Small intestine (tissue), 16 donors: Measurements from ENCODE around the gene VPS26A. TPM values are rescaled to one million over a fixed set of nuclear protein-coding genes. Genes with fewer than 3 reads are reported as not detected.

ENCODE experiments used
- DNase-seq, 2 donors: peaks; one replicate each; pipeline versions ENCODE4 v3.0.0 to v3.0.0-alpha.2; 2013
- FAIRE-seq: peaks from 2 replicates; lab custom pipeline; 2012; peaks lifted over from hg19 to GRCh38; lab: Jason Lieb, UNC
- H3K27ac ChIP-seq, 3 donors: one replicate each; pipeline ENCODE4 v1.5.1; 2013; ENCODE audit warnings: low read length in 2 of 3, mild to moderate bottlenecking in 2 of 3, control low read depth in 1 of 3, inconsistent platforms in 1 of 3, low read depth in 1 of 3, moderate library complexity in 1 of 3
- H3K27me3 ChIP-seq, 3 donors: one replicate each; pipeline ENCODE4 v1.6.1; 2013; ENCODE audit warnings: low read length in 3 of 3, inconsistent platforms in 1 of 3; ENCODE audit not compliant: control insufficient read depth in 3 of 3, insufficient read depth in 3 of 3
- H3K36me3 ChIP-seq, 3 donors: one replicate each; pipeline ENCODE4 v1.6.1; 2013; ENCODE audit warnings: low read length in 3 of 3, inconsistent platforms in 1 of 3, low read depth in 1 of 3, mild to moderate bottlenecking in 1 of 3, moderate library complexity in 1 of 3; ENCODE audit not compliant: control insufficient read depth in 3 of 3, insufficient read depth in 2 of 3
- H3K4me1 ChIP-seq, 3 donors: one replicate each; pipeline ENCODE4 v1.6.1; 2013; ENCODE audit warnings: low read length in 2 of 3, inconsistent platforms in 1 of 3, low read depth in 1 of 3, mild to moderate bottlenecking in 1 of 3, moderate library complexity in 1 of 3; ENCODE audit not compliant: control insufficient read depth in 3 of 3, insufficient read depth in 2 of 3
- H3K4me3 ChIP-seq, 3 donors: one replicate each; pipeline ENCODE4 v1.5.1; 2013; ENCODE audit warnings: low read length in 3 of 3, control low read depth in 1 of 3, inconsistent platforms in 1 of 3, low read depth in 1 of 3, mild to moderate bottlenecking in 1 of 3, moderate library complexity in 1 of 3
- H3K9me3 ChIP-seq, 2 donors: one replicate each; pipeline ENCODE4 v1.6.1; 2013; ENCODE audit warnings: low read depth in 1 of 2, low read length in 1 of 2; ENCODE audit not compliant: control insufficient read depth in 2 of 2, insufficient read depth in 1 of 2
- WGBS, 3 donors: extraction: QIAGEN DNeasy Blood & Tissue Kit; methylation state at CpG; one replicate each; pipeline ENCODE4 v1.1.7; 2013; 5-methylcytosine and 5-hydroxymethylcytosine counted together
- long read RNA-seq, 10 donors: transcript quantifications; one replicate each; lab custom pipeline, GENCODE V29; 2026
- polyA plus RNA-seq, 4 donors: library from polyadenylated mRNA; stranded (reverse) in 3 of 4; unstranded in 1 of 4; fragments of 200-250 nt in 3 of 4; fragments of 120-200 nt in 1 of 4; gene quantifications; one replicate each; pipeline versions ENCODE4 v1.2.1 to v1.2.3, GENCODE V29; 2013
- donor health status: healthy with polysubstance abuse.
- donor health status: control.
- donor health status: control.
- donor health status: Bipolar disorder and iron deficiency.
- donor health status: healthy.

The VPS26A gene
- polyA plus RNA-seq = 10 to 100 TPM; 34.0 to 58.2 (median 35.1) TPM
- long read RNA-seq, donor 1, transcript VPS26A-201 (9 exons, 2,697 nt) = major isoform, 32 of 65 reads
- long read RNA-seq, donor 1, partial matches to known transcripts = 33 of 65 reads
- long read RNA-seq, donor 1, other reads (novel, unspliced or antisense) = 0 of 65 reads
- long read RNA-seq, donor 2, transcript VPS26A-201 (9 exons, 2,697 nt) = major isoform, 5 of 13 reads
- long read RNA-seq, donor 2, partial matches to known transcripts = 8 of 13 reads
- long read RNA-seq, donor 2, other reads (novel, unspliced or antisense) = 0 of 13 reads
- long read RNA-seq, donor 3, partial matches to known transcripts = 12 of 16 reads
- long read RNA-seq, donor 3, other reads (novel, unspliced or antisense) = 0 of 16 reads
- long read RNA-seq, donor 4 = 0 reads
- long read RNA-seq, donor 5, partial matches to known transcripts = 5 of 9 reads
- long read RNA-seq, donor 5, other reads (novel, unspliced or antisense) = 0 of 9 reads
- long read RNA-seq, donor 6, transcript VPS26A-201 (9 exons, 2,697 nt) = major isoform, 22 of 35 reads
- long read RNA-seq, donor 6, partial matches to known transcripts = 13 of 35 reads
- long read RNA-seq, donor 6, other reads (novel, unspliced or antisense) = 0 of 35 reads
- long read RNA-seq, donor 7 = 0 reads
- long read RNA-seq, donor 8, partial matches to known transcripts = 0 of 3 reads
- long read RNA-seq, donor 8, other reads (novel, unspliced or antisense) = 0 of 3 reads
- long read RNA-seq, donor 9, partial matches to known transcripts = 0 of 2 reads
- long read RNA-seq, donor 9, other reads (novel, unspliced or antisense) = 0 of 2 reads
- long read RNA-seq, donor 10, transcript VPS26A-201 (9 exons, 2,697 nt) = major isoform, 11 of 39 reads
- long read RNA-seq, donor 10, partial matches to known transcripts = 28 of 39 reads
- long read RNA-seq, donor 10, other reads (novel, unspliced or antisense) = 0 of 39 reads

DNA sequence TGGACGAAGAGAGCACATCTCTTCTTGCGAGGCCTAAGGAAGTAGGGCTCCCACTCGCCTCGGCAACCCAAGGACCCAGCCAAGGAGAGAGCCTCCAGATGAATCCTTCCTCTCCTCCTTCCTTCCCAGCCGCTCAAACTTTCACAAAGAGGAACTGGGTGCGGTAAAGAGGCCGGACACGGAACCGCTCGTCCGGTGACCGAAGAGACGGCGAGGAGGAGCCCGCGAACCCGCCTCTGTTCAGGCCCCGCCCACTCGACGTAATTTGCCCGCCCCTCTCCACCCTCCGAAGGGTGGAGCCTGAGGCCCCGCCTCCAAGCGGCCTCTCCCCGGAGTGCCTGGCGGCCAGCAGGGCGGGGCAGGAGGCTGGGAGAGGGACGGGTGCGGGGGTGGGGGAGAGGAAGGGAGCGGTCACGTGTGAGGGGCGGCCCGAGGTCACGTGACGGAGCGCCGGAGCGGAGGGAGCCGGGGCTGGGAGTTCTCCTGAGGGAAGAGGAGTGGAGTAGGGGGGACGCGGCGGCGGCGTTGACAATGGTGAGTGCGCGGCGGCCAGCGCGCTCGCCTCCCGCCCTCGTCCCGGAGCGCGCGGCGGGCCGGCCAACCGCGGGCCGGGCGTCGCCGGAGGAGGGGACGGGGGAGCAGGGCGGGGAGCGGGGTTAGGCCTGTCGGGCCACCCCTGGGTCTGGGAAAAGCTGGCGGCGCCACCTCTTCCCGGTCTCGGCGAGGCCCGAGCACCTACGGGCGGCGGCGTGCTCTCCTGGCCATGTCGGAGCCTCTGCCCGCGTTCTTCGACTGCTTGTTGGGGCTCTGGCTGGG, at the start of gene VPS26A:
VPS26A (plus strand) TSS at position 432 of the 816 bp plus-strand sequence; CDS start at position 532, 100 bp downstream.
- FAIRE-seq (peak; percentile 65), DNase-seq (peak; percentile 99)
- Histone ChIP-seq H3K9me3 (no peaks in the 10 kb centered on the region), H3K4me1 (peaks cover 0 to 5% (median 0%) of the 10 kb centered on the region in 3 donors), H3K4me3 (peak within 1 kb of the TSS; percentile 80 to 98 (median 86)), H3K27ac (peak within 1 kb of the TSS; percentile 97 to 99 (median 98)), H3K27me3 (no peaks in the 10 kb centered on the region), H3K36me3 (peaks cover 0 to 2% (median 0%) of the 10 kb centered on the region in 3 donors)
- 0% methylated on average over 33 to 82 of the region's 82 CpGs for WGBS, 3 donors

DNA sequence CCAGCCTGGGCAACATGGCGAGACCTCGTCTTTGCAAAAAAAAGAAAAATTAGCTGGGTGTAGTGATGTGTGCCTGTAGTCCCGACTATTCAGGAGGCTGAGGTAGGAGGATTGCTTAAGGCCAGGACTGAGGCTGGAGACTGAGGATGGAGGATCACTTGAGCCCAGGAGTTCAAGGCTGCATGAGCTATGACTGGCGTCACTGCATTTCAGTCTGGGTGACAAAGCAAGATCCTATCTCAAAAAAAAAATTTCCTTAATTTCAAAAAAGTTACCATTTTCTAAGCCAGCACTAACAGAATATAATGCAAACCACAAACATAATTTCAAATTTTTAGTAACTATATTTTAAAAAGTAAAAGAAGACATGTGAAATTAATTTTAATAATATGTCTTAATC, 49.4 kb upstream of the VPS26A start:
- no peak overlapping the region for H3K4me3 ChIP-seq
- no peaks in the 10 kb centered on the region for H3K36me3 ChIP-seq
- no peaks in the 10 kb centered on the region for H3K9me3 ChIP-seq
- WGBS, 3 donors = 90 to 95% (median 91%) methylated on average over 4 of the region's 4 CpGs
- FAIRE-seq (no peak), DNase-seq (no peak)
- H3K4me1 ChIP-seq = no peaks in the 10 kb centered on the region
- H3K27me3 ChIP-seq = peaks cover 0 to 4% (median 0%) of the 10 kb centered on the region in 3 donors
- H3K27ac ChIP-seq = no peak overlapping the region

DNA sequence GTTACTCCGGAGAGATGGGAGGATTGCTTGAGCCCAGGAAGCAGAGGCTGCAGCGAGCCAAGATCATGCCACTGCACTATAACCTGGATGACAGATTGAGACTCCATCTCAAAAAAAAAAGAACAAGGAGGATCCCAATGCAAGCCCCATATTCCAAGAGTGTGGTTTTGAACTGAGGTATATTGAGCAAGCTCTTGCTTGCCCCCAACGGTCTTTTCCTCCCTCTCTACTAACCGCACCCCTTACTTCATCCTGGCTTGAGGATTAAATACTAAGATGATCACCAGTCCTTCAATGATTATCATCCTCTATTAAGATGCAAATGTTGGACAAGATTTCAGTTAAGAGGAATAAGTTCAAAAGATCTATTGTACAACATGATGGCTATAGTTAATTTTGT, 48.5 kb upstream of the VPS26A start:
- H3K36me3 ChIP-seq = no peaks in the 10 kb centered on the region
- H3K27ac ChIP-seq = no peak overlapping the region
- no peak for DNase-seq
- no peaks in the 10 kb centered on the region for H3K4me1 ChIP-seq
- no peaks in the 10 kb centered on the region for H3K9me3 ChIP-seq
- 80 to 88% (median 88%) methylated on average over 4 of the region's 4 CpGs for WGBS, 3 donors
- no peak overlapping the region for H3K4me3 ChIP-seq
- no peak for FAIRE-seq
- H3K27me3 ChIP-seq = peaks cover 0 to 4% (median 0%) of the 10 kb centered on the region in 3 donors

DNA sequence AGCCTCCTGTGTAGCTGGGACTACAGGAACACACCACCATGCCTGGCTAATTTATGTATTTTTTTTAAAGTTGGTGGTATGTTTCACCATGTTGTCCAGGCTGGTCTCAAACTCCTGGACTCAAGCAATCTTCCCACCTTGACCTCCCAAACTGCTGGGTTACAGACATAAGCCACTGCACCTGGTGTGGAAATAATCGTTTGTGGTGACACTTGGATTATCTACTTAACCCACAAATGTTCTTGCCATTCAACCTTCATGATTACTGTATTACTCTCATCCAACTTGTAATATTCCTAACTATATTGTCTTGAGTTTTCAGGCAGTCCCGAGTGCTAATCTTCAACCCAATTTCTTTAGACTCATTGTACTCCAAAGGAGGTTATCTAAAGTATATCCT, 45.7 kb upstream of the VPS26A start:
- Histone ChIP-seq H3K4me3 (no peak overlapping the region), H3K9me3 (no peaks in the 10 kb centered on the region), H3K27ac (no peak overlapping the region), H3K36me3 (no peaks in the 10 kb centered on the region), H3K27me3 (no peaks in the 10 kb centered on the region), H3K4me1 (no peaks in the 10 kb centered on the region)
- WGBS, 3 donors = 39 to 82% (median 58%) methylated on average over 2 of the region's 2 CpGs
- DNase-seq (no peak), FAIRE-seq (no peak)

DNA sequence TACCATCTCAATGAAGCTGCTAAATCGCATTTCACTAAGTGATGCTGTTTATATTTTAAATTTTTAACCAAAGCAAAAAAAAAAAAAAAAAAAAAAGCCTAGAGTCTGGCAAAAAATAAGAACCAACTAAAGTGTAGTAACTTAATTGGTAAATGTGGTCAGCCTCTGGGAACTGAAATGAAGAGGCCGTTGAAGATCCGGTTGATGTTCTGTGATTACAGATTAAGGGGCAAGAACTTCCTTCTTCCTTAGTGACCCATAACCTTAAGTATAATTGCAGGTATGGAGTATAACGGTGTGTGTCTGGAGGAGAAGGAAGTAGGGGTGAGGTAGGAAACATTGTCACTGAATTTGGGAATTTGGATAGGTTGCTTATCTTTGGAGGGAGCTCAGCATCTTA, 43.8 kb upstream of the VPS26A start:
- no peak for FAIRE-seq
- Histone ChIP-seq H3K36me3 (no peaks in the 10 kb centered on the region), H3K4me1 (no peaks in the 10 kb centered on the region), H3K9me3 (no peaks in the 10 kb centered on the region), H3K27ac (no peak overlapping the region), H3K4me3 (no peak overlapping the region), H3K27me3 (no peaks in the 10 kb centered on the region)
- 52 to 74% (median 62%) methylated on average over 4 of the region's 4 CpGs for WGBS, 3 donors
- no peak for DNase-seq

DNA sequence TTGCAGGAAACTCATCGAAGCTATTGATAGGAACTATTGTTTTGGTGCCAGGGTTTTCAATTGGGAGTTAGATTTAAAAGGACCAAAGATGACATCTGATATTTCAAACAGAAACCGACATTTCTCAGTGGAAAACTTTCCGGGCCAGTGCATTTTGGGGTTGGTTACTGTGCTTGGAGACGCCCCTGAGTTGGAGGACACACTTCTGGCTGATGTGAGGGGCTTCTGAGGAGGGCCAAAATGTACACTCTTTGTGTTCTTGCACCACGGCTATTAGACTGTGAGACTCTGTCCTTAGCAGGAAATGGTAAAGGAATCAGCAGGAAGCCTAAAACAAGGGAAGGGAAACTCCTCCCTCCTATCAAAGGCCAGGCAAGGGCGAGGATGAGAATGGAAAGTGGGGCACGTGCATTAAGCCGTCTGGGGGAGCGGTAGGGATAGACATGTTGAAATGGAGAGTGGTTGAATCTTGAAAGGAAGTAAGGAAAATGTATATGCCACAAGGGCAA, 37.9 kb upstream of the VPS26A start:
- DNase-seq = peak in 1 of 2 donors; percentile 34
- Histone ChIP-seq H3K9me3 (no peaks in the 10 kb centered on the region), H3K27me3 (no peaks in the 10 kb centered on the region), H3K27ac (peak overlapping the region in 1 of 3 donors; percentile 43), H3K4me3 (no peak overlapping the region), H3K4me1 (peaks cover 0 to 3% (median 0%) of the 10 kb centered on the region in 3 donors), H3K36me3 (no peaks in the 10 kb centered on the region)
- 23 to 38% (median 30%) methylated on average over 9 of the region's 9 CpGs for WGBS, 3 donors
- FAIRE-seq = no peak

DNA sequence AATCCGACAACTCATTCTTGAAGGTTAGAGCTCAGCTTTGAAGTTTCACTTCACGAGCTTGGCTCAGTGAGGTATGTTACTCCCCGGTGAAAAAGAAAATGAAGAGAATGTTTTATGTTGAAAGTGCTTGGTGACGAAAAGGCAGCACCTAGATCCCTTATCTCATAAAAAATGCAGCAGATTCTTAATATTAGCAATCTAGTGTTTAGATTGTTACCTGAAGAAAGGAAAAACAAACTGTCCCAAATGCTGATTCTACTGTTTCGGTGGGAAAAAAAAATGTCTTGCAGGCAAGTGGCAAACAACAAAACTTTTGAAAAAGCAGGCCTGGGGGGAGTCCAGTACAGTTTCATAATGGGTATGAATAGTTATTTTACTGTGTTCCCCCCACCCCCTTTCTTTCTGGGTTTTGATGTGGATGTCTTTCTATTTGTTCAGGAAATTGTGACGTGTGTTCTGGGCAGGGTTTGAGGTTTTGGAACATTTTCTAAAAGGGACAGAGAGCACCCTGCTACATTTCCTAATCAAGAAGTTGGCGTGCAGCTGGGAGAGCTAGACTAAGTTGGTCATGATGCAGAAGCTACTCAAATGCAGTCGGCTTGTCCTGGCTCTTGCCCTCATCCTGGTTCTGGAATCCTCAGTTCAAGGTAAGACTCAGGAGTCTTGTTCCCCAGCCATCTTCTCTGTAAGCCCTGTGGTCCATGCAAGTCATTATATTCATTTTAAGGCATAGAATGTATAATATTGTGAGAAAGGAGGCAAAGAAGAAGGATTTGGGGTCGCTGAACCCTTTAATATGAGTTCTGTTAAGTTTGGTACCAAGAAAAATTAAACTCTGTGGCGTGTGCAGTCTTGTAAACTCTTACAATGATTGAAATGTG, 36.1 kb upstream of the VPS26A start, which contains the start of gene SRGN:
SRGN (plus strand) TSS at position 514 of the 881 bp plus-strand sequence; CDS start at position 569, 55 bp downstream.
- H3K9me3 ChIP-seq = no peaks in the 10 kb centered on the region
- peaks cover 0 to 3% (median 0%) of the 10 kb centered on the region in 3 donors for H3K4me1 ChIP-seq
- peak within 1 kb of the TSS; percentile 19 to 44 (median 20) for H3K4me3 ChIP-seq
- H3K27me3 ChIP-seq = no peaks in the 10 kb centered on the region
- H3K27ac ChIP-seq = peak within 1 kb of the TSS; percentile 50 to 98 (median 61)
- WGBS, 3 donors = 45 to 61% (median 48%) methylated on average over 10 of the region's 10 CpGs
- H3K36me3 ChIP-seq = no peaks in the 10 kb centered on the region
- FAIRE-seq (no peak), DNase-seq (peak; percentile 24 to 76)
